ENCODE results near the gene SLC38A3. TPM values are rescaled to one million over a fixed set of nuclear protein-coding genes. Genes with fewer than 3 reads are reported as not detected.
A peak's percentile ranks its signal among the peaks of the same experiment; 100 is the strongest.

SLC38A3 gene
- total and polyA plus RNA-seq, 2 of the 8 experiments (the other 6 are each of a cell fraction or from before 2014, with no cell fraction given), result 1.2 to 3.7 TPM

DNA sequence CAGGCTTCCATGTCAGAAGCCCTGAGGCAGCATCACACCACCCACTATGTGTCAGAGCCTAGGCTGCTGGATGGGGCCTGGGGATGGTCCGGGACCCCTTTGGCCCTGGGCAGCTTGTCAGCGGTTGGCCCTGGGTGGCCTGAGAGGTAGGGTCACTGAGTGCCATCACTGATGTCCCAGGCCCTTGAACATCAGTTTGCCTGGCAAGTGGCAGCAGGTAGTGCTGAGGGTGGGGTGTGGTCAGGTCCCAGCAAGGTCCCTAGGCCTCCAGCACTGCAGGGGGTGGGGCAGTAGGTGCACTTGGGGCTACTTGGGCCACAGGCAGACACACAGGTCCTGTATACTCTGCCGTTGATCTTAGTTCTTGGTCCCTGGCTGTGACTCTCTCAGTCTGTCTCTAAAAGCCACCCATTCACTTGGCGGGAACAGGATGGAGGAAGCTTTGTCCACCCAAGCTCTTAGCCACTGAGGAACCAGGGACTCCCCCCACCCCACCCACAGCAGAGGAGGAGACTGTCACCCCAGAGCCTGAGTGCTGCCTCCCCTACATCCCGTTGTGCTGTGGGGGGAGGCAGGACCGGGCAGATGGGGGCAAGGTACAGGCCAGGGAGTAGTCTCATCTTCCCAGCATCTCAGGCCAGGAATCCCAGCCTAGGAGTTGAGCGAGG, 36.8 kb downstream of the SLC38A3 start:
- peaks cover 0 to 3% (median 0%) of the 10 kb centered on the region in 4 experiments; a peak in 1 of 8 replicates for H3K36me3 ChIP-seq (ENCODE audit: control insufficient read depth in 2 of 4, insufficient read depth in 4 of 4, low read length in 3 of 4)
- H2BK12ac ChIP-seq (ENCODE audit: low read depth, low read length), result peak overlapping the region; percentile 95
- no peaks in the 10 kb centered on the region for H3K9me3 ChIP-seq (ENCODE audit: insufficient read depth in 2 of 2, low read depth in 1 of 2, low read length in 1 of 2)
- no peak overlapping the region for H3K56ac ChIP-seq (replicated peaks; ENCODE audit: insufficient read length, low read depth, low read length)
- H3K23me2 ChIP-seq (ENCODE audit: low read depth, low read length), result peaks cover 15% of the 10 kb centered on the region; the same call in 1 of the 2 replicates
- FAIRE-seq (no peak), DNase-seq (ENCODE audit: low read depth in 1 of 2, low spot score in 2 of 2) (no peak)
- peak overlapping the region; percentile 93 for H4K5ac ChIP-seq (ENCODE audit: insufficient read length, low read depth, low read length)
- POLR2A ChIA-PET (ENCODE audit: partially characterized antibody), result interaction anchor here (0.6 to 3.4 kb wide), 16 partner anchors 9 to 104 kb away, joined by 3 to 41 read pairs (median 4); partner anchors contain the start of gene GNAT1
- H2BK5ac ChIP-seq (ENCODE audit: low read depth, low read length), result peak overlapping the region; percentile 98
- H2BK15ac ChIP-seq (ENCODE audit: low read length), result peak overlapping the region; percentile 99
- peak overlapping the region; percentile 93 for H2AK5ac ChIP-seq (ENCODE audit: low read depth, low read length)
- H3K14ac ChIP-seq (ENCODE audit: insufficient read length), result no peak overlapping the region
- H2BK20ac ChIP-seq (ENCODE audit: low read length), result peak overlapping the region; percentile 99
- CTCF ChIA-PET (ENCODE audit: partially characterized antibody), result interaction anchor here (0.8 to 53.5 kb wide), 7 partner anchors 17 to 146 kb away, joined by 3 to 2149 read pairs (median 3); partner anchors contain the start of genes GNAI2, GNAT1, LSMEM2 and SEMA3B
- H3K4me3 ChIP-seq (ENCODE audit: extremely low read depth in 1 of 4, insufficient read depth in 2 of 4, low read depth in 3 of 4, low read length in 4 of 4), result peak overlapping the region in 3 of 4 experiments; percentile 5 to 53 (median 32); a peak in 4 of 8 replicates
- peak overlapping the region; percentile 100 for H3K18ac ChIP-seq (ENCODE audit: extremely low read depth, low read length)
- peak overlapping the region; percentile 70 for H3K4ac ChIP-seq (replicated peaks; ENCODE audit: insufficient read length, low read depth, low read length)
- peak overlapping the region in 2 of 4 experiments; percentile 15 to 47; a peak in 4 of 7 replicates for H3K9ac ChIP-seq (replicated peaks in 1 of 4; ENCODE audit: extremely low read depth in 1 of 4, low read depth in 3 of 4, low read length in 3 of 4)
- peaks cover 33 to 92% of the 10 kb centered on the region in 2 experiments for H3K79me2 ChIP-seq (ENCODE audit: control insufficient read depth in 1 of 2, insufficient read depth in 2 of 2, low read length in 2 of 2)
- H3K79me1 ChIP-seq (ENCODE audit: low read depth, low read length), result peaks cover 25% of the 10 kb centered on the region
- H3K4me1 ChIP-seq (replicated peaks in 1 of 4; ENCODE audit: control insufficient read depth in 3 of 4, insufficient read depth in 4 of 4, low read length in 3 of 4), result peaks cover 9 to 82% (median 75%) of the 10 kb centered on the region in 4 experiments
- peak overlapping the region; percentile 75 for H2BK120ac ChIP-seq (replicated peaks; ENCODE audit: low read depth, low read length)
- peak overlapping the region; percentile 60; the same call in 1 of the 2 replicates for H4K8ac ChIP-seq (ENCODE audit: extremely low read depth, insufficient read depth, low read length)
- peak overlapping the region; percentile 87 to 96 for H3K4me2 ChIP-seq (ENCODE audit: insufficient read depth in 1 of 2, low read depth in 2 of 2, low read length in 2 of 2)
- WGBS, 2 experiments (ENCODE audit: extremely low coverage in 1 of 2, insufficient coverage in 1 of 2, insufficient read length in 1 of 2, insufficient replicate concordance in 2 of 2, low coverage in 1 of 2, low lambda C conversion rate in 2 of 2, missing lambda C conversion rate in 1 of 2), result 78% methylated on average over 7 of the region's 7 CpGs; no CpG with 5 or more reads in 1 of the 2 experiments
- TF ChIP-seq RFX5 (IDR thresholded peaks at IDR 0.05; ENCODE audit: borderline replicate concordance, low read depth, low read length) (no peak), BRCA1 (IDR thresholded peaks at IDR 0.05; ENCODE audit: low read depth, low read length) (no peak), POLR2AphosphoS5 (IDR thresholded peaks at IDR 0.05; ENCODE audit: low read depth, low read length) (no peak), SIX5 (IDR thresholded peaks at IDR 0.05; ENCODE audit: low read depth, low read length) (no peak), BCL11A (IDR thresholded peaks at IDR 0.05; ENCODE audit: low read depth in 2 of 2, low read length in 2 of 2) (no peak), TAF1 (IDR thresholded peaks at IDR 0.05; ENCODE audit: low read depth, low read length) (no peak), CTBP2 (IDR thresholded peaks at IDR 0.05; ENCODE audit: borderline replicate concordance, insufficient read depth, insufficient read length, low read length) (no peak), POLR2A (IDR thresholded peaks at IDR 0.05; ENCODE audit: control extremely low read depth in 1 of 2, low read depth in 2 of 2, low read length in 2 of 2) (no peak; a peak in 1 of 3 replicates), NRF1 (IDR thresholded peaks at IDR 0.05; ENCODE audit: low read depth, low read length) (no peak), FOSL1 (IDR thresholded peaks at IDR 0.05; ENCODE audit: insufficient read depth, low read depth, low read length) (no peak)
- no peak overlapping the region for H3K23ac ChIP-seq (ENCODE audit: insufficient read length)
- no peak overlapping the region for H2AFZ ChIP-seq (ENCODE audit: low read length)
- peak overlapping the region; percentile 80 for H3K27ac ChIP-seq (ENCODE audit: low read depth, low read length)
- no peaks in the 10 kb centered on the region for H3K27me3 ChIP-seq (replicated peaks in 1 of 4; ENCODE audit: control insufficient read depth in 3 of 4, extremely low read depth in 1 of 4, insufficient read depth in 3 of 4, low read length in 3 of 4)
- peak overlapping the region; percentile 85 for H4K91ac ChIP-seq (replicated peaks; ENCODE audit: insufficient read length, low read length)
- H4K20me1 ChIP-seq (replicated peaks in 1 of 2; ENCODE audit: control insufficient read depth in 1 of 2, insufficient read depth in 2 of 2, low read length in 2 of 2), result peaks cover 19 to 37% of the 10 kb centered on the region in 2 experiments

Measured in H1 (cell line).